Measurements from ENCODE around the gene ZNF480. TPM values are rescaled to one million over a fixed set of nuclear protein-coding genes. Genes with fewer than 3 reads are reported as not detected.

ZNF480 gene
- total and polyA plus RNA-seq, 2 donors (not counting 3 experiments of a cell fraction or from before 2014, with no cell fraction given), result 3.6 to 10.0 TPM

GRCh38 chr19:52273301-52273700 is 23.7 kb upstream of the ZNF480 start:
- Histone ChIP-seq H3K4me1 (ENCODE audit: control insufficient read depth, extremely low read depth, insufficient read depth, low read length) (peaks cover 6% of the 10 kb centered on the region), H4K20me1 (replicated peaks; ENCODE audit: control insufficient read depth, extremely low read depth, insufficient read depth, low read length) (no peaks in the 10 kb centered on the region), H3K9me3 (replicated peaks; ENCODE audit: control insufficient read depth, insufficient read depth, low read length) (no peaks in the 10 kb centered on the region), H3K4me2 (ENCODE audit: insufficient read depth, low read length) (no peak overlapping the region), H3K4me3 (replicated peaks in 1 of 3; ENCODE audit: insufficient read depth in 1 of 3, low read depth in 1 of 3, low read length in 3 of 3) (no peak overlapping the region), H3K79me2 (ENCODE audit: control insufficient read depth, insufficient read depth, low read length) (peaks cover 59% of the 10 kb centered on the region), H3K9me1 (replicated peaks; ENCODE audit: control insufficient read depth, extremely low read depth, insufficient read depth, low read length) (no peaks in the 10 kb centered on the region), H3K27ac (ENCODE audit: insufficient read depth, low read depth, low read length) (no peak overlapping the region), H2AFZ (ENCODE audit: low read depth, low read length) (no peak overlapping the region), H3K9ac (replicated peaks; ENCODE audit: extremely low read depth, insufficient read depth, low read length) (no peak overlapping the region), H3K27me3 (ENCODE audit: control insufficient read depth in 2 of 2, insufficient read depth in 2 of 2, low read length in 2 of 2) (no peaks in the 10 kb centered on the region), H3K36me3 (ENCODE audit: control insufficient read depth in 2 of 2, extremely low read depth in 1 of 2, insufficient read depth in 2 of 2, low read length in 2 of 2) (no peaks in the 10 kb centered on the region)
- dilution Hi-C loops (cut with MboI; ENCODE audit: extremely low pct_ligation_motif_present, low sequenced_read_pairs), result no loop called here
- DNase-seq (ENCODE audit: low read depth, low spot score) (no peak), FAIRE-seq (no peak)
- ChIA-PET POLR2A (no interaction called here), CTCF (no interaction called here)
- TF ChIP-seq CTCF (IDR thresholded peaks at IDR 0.05; ENCODE audit: extremely low read depth in 1 of 2, insufficient read depth in 1 of 2, low read depth in 1 of 2, low read length in 2 of 2), result no peak
- no peak for TF ChIP-seq EZH2 (IDR thresholded peaks at IDR 0.05; ENCODE audit: borderline replicate concordance, low read depth, low read length, severe bottlenecking)
- TF ChIP-seq MYC (IDR thresholded peaks at IDR 0.05; ENCODE audit: low read depth, low read length), result no peak
- TF ChIP-seq GATA2 (IDR thresholded peaks at IDR 0.05; ENCODE audit: insufficient read depth, insufficient read length, low read depth, low read length), result no peak
- no peak for TF ChIP-seq JUN (IDR thresholded peaks at IDR 0.05; ENCODE audit: borderline replicate concordance, insufficient read depth, insufficient read length, low read depth)
- TF ChIP-seq FOS (IDR thresholded peaks at IDR 0.05; ENCODE audit: borderline replicate concordance, insufficient read depth, low read length), result no peak
- TF ChIP-seq MAX (IDR thresholded peaks at IDR 0.05; ENCODE audit: insufficient read depth, insufficient read length), result no peak
- no peak for TF ChIP-seq POLR2A (IDR thresholded peaks at IDR 0.05; ENCODE audit: low read depth, low read length)
- TF ChIP-seq POLR2AphosphoS5 (IDR thresholded peaks at IDR 0.05; ENCODE audit: insufficient read depth, low read depth, low read length), result no peak
- intact Hi-C loops (cut with micrococcal nuclease), result no loop called here
- no TSS peak for BruUV-seq (replicated peaks)

All from endothelial cell of umbilical vein (primary cell).